Measurements from ENCODE around the gene ZBED4.

DNA sequence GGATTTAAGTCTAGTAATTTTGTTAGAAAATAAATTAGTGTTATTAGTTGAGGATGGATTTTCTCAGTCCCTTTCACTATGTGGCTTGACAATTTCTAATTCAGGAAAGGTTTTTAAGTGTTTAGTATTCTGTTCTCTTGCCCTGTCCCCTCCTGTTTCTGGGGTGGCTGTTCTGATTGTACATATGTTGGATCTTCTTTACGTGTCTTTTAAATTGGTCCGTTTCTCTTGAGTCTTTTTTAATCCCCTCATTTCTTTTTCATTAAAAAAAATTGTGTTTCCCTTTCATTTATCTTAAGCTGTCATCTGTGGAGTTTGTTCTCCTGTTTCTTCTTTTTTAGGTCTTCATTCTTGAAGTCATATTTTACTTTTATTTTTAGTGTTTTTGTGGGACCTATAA is 12.5 kb downstream of the ZBED4 start:
- TF ChIP-seq, protein P1, sequence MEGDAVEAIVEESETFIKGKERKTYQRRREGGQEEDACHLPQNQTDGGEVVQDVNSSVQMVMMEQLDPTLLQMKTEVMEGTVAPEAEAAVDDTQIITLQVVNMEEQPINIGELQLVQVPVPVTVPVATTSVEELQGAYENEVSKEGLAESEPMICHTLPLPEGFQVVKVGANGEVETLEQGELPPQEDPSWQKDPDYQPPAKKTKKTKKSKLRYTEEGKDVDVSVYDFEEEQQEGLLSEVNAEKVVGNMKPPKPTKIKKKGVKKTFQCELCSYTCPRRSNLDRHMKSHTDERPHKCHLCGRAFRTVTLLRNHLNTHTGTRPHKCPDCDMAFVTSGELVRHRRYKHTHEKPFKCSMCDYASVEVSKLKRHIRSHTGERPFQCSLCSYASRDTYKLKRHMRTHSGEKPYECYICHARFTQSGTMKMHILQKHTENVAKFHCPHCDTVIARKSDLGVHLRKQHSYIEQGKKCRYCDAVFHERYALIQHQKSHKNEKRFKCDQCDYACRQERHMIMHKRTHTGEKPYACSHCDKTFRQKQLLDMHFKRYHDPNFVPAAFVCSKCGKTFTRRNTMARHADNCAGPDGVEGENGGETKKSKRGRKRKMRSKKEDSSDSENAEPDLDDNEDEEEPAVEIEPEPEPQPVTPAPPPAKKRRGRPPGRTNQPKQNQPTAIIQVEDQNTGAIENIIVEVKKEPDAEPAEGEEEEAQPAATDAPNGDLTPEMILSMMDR (conservative IDR thresholded peaks at IDR 0.05 in 1 of 2, IDR thresholded peaks at IDR 0.05 in 1 of 2; ENCODE audit: low read depth in 1 of 2, low read length in 2 of 2): no peak
- no peak for TF ChIP-seq EZH2 (IDR thresholded peaks at IDR 0.05; ENCODE audit: low read length, missing control alignments)

Data from fibroblast of lung (primary cell).